ENCODE measurements around the gene CARM1. TPM values are rescaled to one million over a fixed set of nuclear protein-coding genes. Genes with fewer than 3 reads are reported as not detected.

Gene CARM1
- total and polyA plus RNA-seq, 2 donors (not counting 1 experiment from before 2014, with no cell fraction given) = 33.0 to 34.3 TPM

DNA sequence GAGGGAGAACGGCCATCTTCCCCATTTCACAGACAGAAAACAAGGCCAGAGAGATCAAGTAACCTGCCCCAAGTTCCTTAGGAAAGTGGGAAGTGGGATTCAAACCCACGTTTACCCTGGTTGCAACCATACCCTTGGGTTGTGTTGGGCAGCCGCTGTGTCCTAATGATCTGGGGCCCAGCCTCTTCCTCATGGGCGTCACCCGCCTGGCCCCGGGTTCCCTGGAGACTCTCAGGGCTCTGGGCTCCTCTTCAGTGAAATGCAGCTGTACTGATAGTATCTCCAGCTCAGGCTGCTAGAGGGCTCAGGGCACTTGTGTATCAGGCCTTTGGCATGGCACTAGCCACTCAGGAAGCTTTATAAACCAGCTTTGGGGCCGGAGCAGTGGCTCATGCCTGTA is 45.1 kb upstream of the CARM1 start:
- Mint-ChIP-seq H3K27me3 (no peaks in the 10 kb centered on the region), H3K4me1 (no peaks in the 10 kb centered on the region), H3K9me3 (ENCODE audit: insufficient read depth) (no peaks in the 10 kb centered on the region), H3K27ac (no peak overlapping the region), H3K4me3 (no peak overlapping the region)
- Histone ChIP-seq H4K20me1 (ENCODE audit: control insufficient read depth, insufficient read depth, low read length, poor library complexity, severe bottlenecking) (no peaks in the 10 kb centered on the region), H3K79me2 (ENCODE audit: control insufficient read depth, insufficient read depth, low read length) (no peaks in the 10 kb centered on the region), H3K9ac (ENCODE audit: low read length) (no peak overlapping the region), H3K27ac (ENCODE audit: low read length in 2 of 2) (no peak overlapping the region), H3K9me3 (ENCODE audit: control extremely low read depth in 1 of 3, control insufficient read depth in 2 of 3, insufficient read depth in 1 of 3, low read length in 2 of 3) (no peaks in the 10 kb centered on the region), H3K36me3 (replicated peaks in 1 of 2; ENCODE audit: control extremely low read depth in 1 of 2, control insufficient read depth in 1 of 2, extremely low read depth in 1 of 2, insufficient read depth in 2 of 2, low read length in 1 of 2) (peaks cover 7 to 62% of the 10 kb centered on the region in 2 experiments), H3K4me3 (ENCODE audit: control extremely low read depth in 1 of 5, extremely low read depth in 1 of 5, insufficient read depth in 1 of 5, low read depth in 2 of 5, low read length in 4 of 5) (no peak overlapping the region), H3K4me1 (ENCODE audit: control insufficient read depth in 2 of 2, insufficient read depth in 2 of 2, low read length in 2 of 2) (no peaks in the 10 kb centered on the region), H3K27me3 (replicated peaks in 1 of 4; ENCODE audit: control extremely low read depth in 1 of 4, control insufficient read depth in 3 of 4, insufficient read depth in 4 of 4, low read length in 3 of 4) (no peaks in the 10 kb centered on the region), H3K4me2 (replicated peaks; ENCODE audit: low read depth, low read length, poor library complexity, severe bottlenecking) (no peak overlapping the region), H2AFZ (ENCODE audit: insufficient read depth, low read depth, low read length, poor library complexity, severe bottlenecking) (no peak overlapping the region)
- CTCF ChIA-PET = no interaction called here
- WGBS (ENCODE audit: insufficient coverage) = 83% methylated on average over 6 of the region's 7 CpGs
- intact Hi-C loops (cut with micrococcal nuclease) = no loop called here
- ATAC-seq (ENCODE audit: low read depth) = no peak
- TF ChIP-seq, protein P1, sequence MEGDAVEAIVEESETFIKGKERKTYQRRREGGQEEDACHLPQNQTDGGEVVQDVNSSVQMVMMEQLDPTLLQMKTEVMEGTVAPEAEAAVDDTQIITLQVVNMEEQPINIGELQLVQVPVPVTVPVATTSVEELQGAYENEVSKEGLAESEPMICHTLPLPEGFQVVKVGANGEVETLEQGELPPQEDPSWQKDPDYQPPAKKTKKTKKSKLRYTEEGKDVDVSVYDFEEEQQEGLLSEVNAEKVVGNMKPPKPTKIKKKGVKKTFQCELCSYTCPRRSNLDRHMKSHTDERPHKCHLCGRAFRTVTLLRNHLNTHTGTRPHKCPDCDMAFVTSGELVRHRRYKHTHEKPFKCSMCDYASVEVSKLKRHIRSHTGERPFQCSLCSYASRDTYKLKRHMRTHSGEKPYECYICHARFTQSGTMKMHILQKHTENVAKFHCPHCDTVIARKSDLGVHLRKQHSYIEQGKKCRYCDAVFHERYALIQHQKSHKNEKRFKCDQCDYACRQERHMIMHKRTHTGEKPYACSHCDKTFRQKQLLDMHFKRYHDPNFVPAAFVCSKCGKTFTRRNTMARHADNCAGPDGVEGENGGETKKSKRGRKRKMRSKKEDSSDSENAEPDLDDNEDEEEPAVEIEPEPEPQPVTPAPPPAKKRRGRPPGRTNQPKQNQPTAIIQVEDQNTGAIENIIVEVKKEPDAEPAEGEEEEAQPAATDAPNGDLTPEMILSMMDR (IDR thresholded peaks at IDR 0.05) = no peak
- no peak for TF ChIP-seq EZH2 (IDR thresholded peaks at IDR 0.05; ENCODE audit: borderline replicate concordance, insufficient read depth, low read depth, low read length, poor library complexity, severe bottlenecking)
- DNase-seq = no peak
- POLR2A ChIA-PET = interaction anchor here (0.6 to 1.0 kb wide), 3 partner anchors 44 to 1024 kb away, joined by 4 to 8 read pairs (median 7); no protein-coding TSS in a partner anchor

DNA sequence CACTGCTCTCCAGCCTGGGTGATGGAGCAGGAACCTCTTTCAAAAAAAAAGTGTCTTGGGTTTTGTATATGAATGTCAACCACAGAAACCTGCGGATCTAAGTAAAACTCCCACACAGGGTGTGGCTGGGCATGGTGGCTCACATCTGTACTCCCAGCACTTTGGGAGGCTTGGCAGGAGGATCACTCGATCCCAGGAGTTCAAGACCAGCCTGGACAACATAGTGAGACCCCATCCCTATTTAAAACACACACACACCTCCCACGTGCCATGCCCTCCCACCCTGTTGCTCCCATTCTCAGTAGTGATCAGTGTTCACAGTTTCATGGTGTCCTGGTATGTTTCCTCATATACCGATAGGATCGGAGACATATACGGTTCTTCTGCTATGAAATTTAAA is 44.5 kb upstream of the CARM1 start:
- no peaks in the 10 kb centered on the region for H3K4me1 ChIP-seq (ENCODE audit: control insufficient read depth in 2 of 2, insufficient read depth in 2 of 2, low read length in 2 of 2)
- no peak overlapping the region for H3K4me2 ChIP-seq (replicated peaks; ENCODE audit: low read depth, low read length, poor library complexity, severe bottlenecking)
- no peaks in the 10 kb centered on the region for H3K27me3 ChIP-seq (replicated peaks in 1 of 4; ENCODE audit: control extremely low read depth in 1 of 4, control insufficient read depth in 3 of 4, insufficient read depth in 4 of 4, low read length in 3 of 4)
- no peak overlapping the region for H3K27ac Mint-ChIP-seq
- H4K20me1 ChIP-seq (ENCODE audit: control insufficient read depth, insufficient read depth, low read length, poor library complexity, severe bottlenecking) = no peaks in the 10 kb centered on the region
- H3K27ac ChIP-seq (ENCODE audit: low read length in 2 of 2) = no peak overlapping the region
- H3K9me3 ChIP-seq (ENCODE audit: control extremely low read depth in 1 of 3, control insufficient read depth in 2 of 3, insufficient read depth in 1 of 3, low read length in 2 of 3) = no peaks in the 10 kb centered on the region
- H3K9ac ChIP-seq (ENCODE audit: low read length) = no peak overlapping the region
- no peak overlapping the region for H2AFZ ChIP-seq (ENCODE audit: insufficient read depth, low read depth, low read length, poor library complexity, severe bottlenecking)
- peaks cover 7 to 58% of the 10 kb centered on the region in 2 experiments for H3K36me3 ChIP-seq (replicated peaks in 1 of 2; ENCODE audit: control extremely low read depth in 1 of 2, control insufficient read depth in 1 of 2, extremely low read depth in 1 of 2, insufficient read depth in 2 of 2, low read length in 1 of 2)
- ChIA-PET CTCF (no interaction called here), POLR2A (interaction anchor here (0.6 to 1.0 kb wide), 2 partner anchors 43 to 1024 kb away, joined by 7 to 8 read pairs; no protein-coding TSS in a partner anchor)
- DNase-seq = no peak
- H3K27me3 Mint-ChIP-seq = no peaks in the 10 kb centered on the region
- no peaks in the 10 kb centered on the region for H3K4me1 Mint-ChIP-seq
- intact Hi-C loops (cut with micrococcal nuclease) = no loop called here
- no peaks in the 10 kb centered on the region for H3K79me2 ChIP-seq (ENCODE audit: control insufficient read depth, insufficient read depth, low read length)
- TF ChIP-seq, protein P1 (IDR thresholded peaks at IDR 0.05) = no peak
- TF ChIP-seq EZH2 (IDR thresholded peaks at IDR 0.05; ENCODE audit: borderline replicate concordance, insufficient read depth, low read depth, low read length, poor library complexity, severe bottlenecking) = no peak
- no peak for ATAC-seq (ENCODE audit: low read depth)
- no peak overlapping the region for H3K4me3 Mint-ChIP-seq
- no peak overlapping the region for H3K4me3 ChIP-seq (ENCODE audit: control extremely low read depth in 1 of 5, extremely low read depth in 1 of 5, insufficient read depth in 1 of 5, low read depth in 2 of 5, low read length in 4 of 5)
- WGBS (ENCODE audit: insufficient coverage) = 100% methylated on average over 1 of the region's 6 CpGs
- no peaks in the 10 kb centered on the region for H3K9me3 Mint-ChIP-seq (ENCODE audit: insufficient read depth)
